Limb (tissue), 2 donors: ENCODE measurements around the gene TBC1D24.

Source experiments
- DNase-seq, 2 donors: peaks; one replicate each; pipeline ENCODE4 v3.0.0-alpha.2; 2016; ENCODE audit errors: extremely low spot score in 2 of 2

TBC1D24 gene

DNA sequence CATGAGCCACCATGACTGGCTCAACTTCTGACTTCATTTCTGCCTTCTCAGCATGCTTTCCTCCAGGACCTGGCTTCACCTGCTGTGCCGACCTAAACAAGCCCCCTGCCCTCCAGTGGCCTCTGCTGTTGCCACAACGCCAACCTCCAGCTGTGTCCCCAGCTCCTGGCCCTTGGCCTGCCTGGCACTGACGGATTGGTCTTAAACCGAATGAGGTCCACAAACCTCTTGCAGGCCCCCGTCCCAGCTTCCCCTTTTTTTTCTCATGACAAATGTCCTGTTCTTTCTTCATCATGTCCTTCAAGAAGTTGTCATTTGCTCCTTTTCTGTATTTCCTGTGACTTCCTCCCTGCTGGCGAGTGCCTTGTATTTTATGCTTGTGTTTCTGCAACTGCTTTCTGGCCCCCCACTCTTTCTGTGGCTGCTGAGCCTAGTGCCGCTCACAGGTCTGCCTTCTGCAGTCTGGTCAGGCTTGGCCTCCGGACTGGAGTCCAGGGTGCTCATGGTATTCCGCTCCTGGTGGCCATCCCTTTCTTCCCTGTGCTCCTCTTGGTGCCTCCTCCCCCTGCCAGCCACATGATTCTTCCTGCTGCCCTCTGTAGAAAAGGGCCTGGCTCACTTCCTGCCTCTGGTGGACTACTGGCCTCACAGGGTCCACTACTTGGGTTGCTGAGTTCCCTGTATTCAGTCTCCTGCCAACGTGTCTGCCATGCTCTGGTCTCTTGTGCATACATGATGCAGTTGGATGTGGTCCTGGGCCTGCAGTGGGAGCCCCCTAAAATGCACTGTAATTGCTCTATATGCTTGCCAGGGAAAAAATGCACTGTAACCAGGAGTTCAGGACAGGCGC lies 41.7 kb downstream of the TBC1D24 start:
- no peak for DNase-seq

DNA sequence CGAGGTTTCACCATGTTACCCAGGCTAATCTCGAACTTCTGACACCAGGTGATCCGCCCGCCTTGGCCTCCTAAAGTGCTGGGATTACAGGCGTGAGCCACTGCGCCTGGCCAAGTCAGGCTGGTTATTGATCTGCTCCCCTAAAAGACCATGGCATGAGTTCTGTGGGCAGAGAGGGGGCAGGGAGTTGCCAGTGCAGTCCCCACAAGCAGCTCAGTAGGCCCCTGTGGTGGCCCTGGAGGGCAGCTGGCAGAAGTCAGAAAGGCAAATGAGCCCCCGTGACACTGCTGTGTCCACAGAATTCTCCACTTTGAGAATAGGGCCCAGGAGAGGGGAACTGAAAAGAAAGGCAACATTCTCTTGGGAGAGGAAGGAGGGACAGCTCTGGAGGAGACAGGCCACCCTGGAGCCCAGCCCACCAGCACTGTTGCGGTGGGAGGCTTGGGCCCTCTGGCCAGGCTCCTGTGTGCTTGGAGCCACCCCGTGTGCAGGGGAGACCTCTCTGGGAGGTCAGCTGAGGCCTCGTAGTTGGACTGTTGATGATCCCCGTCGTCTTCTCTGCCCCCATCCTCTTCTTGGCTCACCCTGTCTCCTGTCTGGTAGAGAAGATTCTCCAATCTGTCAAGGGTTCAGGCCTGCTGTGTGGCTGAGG lies 43.2 kb downstream of the TBC1D24 start:
- DNase-seq, result no peak

DNA sequence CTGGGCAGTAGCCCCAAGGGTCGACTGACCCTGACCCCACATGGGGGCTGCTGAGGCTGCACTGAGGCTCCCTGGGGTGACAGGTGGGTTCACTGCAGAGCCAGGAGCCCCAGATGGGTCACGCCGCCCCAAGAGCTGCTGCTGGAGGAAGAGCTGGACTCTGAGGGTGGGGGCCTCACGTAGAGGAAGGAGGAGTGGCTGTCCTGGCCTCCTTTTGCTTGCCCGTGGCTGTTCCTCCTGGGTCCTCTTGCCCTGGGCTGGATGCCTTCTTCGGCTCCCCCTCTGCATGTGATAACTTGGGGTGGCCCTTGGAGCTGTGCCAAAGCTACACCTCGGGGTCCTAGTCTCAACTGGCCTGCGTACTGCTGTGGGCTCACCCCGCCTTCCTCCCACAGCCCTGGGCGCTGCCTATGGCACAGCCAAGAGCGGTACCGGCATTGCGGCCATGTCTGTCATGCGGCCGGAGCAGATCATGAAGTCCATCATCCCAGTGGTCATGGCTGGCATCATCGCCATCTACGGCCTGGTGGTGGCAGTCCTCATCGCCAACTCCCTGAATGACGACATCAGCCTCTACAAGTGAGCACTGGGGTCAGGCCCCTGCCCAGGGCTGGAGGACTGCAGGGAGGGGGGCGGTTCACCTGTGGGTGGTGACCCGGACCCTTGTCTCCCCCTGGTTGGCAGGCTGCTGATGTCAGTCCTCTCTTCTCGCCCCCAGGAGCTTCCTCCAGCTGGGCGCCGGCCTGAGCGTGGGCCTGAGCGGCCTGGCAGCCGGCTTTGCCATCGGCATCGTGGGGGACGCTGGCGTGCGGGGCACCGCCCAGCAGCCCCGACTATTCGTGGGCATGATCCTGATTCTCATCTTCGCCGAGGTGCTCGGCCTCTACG lies 44.1 kb downstream of the TBC1D24 start:
- DNase-seq, result peak in 1 of 2 donors; percentile 37

DNA sequence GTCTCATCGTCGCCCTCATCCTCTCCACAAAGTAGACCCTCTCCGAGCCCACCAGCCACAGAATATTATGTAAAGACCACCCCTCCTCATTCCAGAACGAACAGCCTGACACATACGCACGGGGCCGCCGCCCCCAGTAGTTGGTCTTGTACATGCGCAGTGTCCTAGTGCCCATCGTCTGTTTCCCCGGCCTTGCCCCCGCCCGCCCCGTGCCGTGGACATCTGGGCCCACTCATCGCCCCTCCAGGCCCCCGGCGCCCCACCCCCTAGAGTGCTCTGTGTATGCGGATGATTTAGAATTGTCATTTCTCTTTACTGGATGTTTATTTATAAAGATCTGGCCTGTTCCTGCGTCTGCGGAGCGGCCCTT lies 44.8 kb downstream of the TBC1D24 start:
- no peak for DNase-seq

DNA sequence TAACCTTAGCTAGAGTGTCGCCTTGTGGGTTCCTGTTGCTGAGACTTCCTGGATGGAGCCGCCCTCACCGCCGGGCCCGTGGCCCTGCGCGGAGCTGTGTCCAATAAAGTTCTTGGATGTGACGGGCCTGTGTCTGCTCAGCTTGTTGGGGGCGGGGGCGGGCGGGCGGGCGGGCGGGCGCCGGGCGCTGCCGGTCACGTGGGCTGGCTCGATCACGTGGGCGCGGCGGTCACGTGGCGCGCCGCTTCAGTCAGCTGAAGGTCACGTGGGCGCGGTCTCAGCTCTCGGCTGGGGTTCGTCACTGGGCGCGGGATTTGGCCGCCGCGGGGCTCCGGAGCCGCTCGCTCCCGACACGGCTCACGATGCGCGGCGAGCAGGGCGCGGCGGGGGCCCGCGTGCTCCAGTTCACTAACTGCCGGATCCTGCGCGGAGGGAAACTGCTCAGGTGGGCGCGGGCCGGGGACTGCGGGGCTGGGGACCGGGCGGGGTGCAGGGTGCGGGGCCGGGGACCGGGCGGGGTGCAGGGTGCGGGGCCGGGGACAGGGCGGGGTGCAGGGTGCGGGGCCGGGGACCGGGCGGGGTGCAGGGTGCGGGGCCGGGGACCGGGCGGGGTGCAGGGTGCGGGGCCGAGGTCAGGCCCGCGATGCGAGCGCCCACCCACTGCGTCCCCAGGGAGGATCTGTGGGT lies 45.3 kb downstream of the TBC1D24 start, which contains the start of gene AMDHD2:
Gene AMDHD2, plus strand, starts transcription at position 275 of the 687 bp plus-strand sequence. Its CDS starts 88 bp downstream, at position 363.
- peak; percentile 92 to 93 for DNase-seq

DNA sequence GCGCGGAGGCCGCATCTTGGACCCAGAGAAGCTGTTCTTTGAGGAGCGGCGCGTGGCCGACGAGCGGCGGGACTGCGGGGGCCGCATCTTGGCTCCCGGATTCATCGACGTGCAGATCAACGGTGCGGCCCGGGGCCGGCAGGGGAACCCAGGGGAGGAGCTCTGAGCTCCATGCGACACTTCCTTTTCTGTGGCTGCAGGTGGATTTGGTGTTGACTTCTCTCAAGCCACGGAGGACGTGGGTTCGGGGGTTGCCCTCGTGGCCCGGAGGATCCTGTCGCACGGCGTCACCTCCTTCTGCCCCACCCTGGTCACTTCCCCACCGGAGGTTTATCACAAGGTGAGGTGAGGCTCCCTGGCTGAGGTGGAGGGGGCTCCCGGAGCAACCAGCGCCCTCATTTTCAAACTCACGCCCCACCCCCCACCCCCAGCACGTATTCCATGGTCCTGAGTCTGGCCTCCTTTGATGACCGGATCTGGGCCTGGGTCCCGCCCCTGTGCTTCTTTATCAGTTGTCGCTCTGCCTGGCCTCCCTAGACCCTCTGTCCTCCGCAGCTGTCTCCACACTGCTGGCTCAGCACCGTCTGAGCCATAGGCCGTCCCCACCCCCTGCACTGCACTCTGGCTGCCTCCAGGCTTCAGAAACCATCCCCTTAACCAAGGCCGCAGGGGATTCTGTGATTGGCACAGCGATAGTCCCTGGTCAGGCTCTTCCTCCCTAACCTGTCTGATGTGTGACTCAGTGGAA lies 46.0 kb downstream of the TBC1D24 start:
- peak in 1 of 2 donors; percentile 27 for DNase-seq

DNA sequence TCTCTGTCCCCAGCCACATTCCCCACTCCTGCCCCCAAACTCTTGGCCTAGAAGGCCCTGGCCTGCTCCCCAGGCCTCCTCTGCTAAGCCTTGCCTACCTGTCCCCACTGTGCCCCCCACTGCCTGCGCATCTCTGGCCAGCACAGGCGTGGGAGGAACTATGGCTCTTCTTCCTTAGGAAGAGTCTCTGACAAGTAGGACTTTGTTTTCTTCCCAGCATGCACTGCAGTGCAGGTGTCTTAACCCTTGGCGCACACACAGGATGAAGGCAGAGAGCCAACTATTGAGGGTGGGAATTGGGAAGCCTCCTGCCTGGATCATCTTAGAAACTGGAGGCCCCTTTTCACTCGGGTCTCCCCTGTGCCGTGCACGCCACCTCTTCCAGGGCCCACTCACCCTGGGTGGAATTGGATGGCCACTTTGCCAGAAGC lies 48.9 kb downstream of the TBC1D24 start:
- DNase-seq, result no peak

DNA sequence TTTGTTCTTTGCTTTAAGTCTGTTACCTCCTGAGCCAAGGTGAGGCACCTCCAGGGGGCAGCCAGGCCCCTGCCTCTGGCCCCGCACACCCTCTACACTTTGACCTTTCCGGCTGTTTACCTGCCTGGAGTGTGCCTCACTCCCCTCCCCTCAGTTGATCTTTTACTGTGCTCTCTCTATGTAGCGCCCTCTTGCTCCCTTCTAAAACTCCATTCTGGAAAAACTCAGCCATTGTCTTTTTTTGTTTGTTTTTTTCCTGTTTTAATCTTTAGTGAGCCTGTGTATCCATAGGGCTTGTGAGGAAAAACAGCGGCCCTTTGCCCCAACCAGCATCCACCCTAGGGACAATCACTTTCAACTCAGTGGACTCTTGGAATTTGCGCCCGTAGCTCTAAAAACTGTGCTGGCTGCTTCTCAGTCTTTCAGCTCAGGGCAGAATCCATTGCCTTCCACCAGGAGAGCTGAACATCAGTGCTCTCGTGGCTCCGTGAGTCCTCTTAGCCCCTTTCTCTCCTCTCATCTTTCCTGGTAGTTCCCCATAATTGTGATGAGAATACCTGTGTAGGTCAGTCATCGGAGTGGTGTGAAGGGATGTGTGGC lies 49.5 kb downstream of the TBC1D24 start:
- DNase-seq, result no peak

DNA sequence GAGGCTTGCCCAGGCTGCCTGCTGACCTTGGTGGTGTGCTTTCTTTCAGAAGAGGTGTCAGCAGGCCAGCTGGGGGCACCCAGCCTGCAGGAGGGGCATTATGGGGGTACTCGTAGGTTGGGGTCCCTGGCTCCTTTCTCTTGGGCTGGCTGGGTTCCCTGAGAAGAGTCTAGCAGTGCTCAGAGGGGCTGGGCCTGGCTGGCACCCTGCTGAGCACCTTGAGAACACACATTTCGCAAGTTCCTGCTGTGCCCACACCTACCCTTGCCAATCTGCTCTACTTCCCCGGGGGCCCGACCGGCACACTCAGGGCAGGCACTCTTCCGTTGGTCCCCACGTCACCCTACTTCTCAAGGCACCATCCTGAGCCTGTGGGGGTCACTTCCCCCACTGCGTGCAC lies 51.2 kb downstream of the TBC1D24 start:
- DNase-seq, result no peak

DNA sequence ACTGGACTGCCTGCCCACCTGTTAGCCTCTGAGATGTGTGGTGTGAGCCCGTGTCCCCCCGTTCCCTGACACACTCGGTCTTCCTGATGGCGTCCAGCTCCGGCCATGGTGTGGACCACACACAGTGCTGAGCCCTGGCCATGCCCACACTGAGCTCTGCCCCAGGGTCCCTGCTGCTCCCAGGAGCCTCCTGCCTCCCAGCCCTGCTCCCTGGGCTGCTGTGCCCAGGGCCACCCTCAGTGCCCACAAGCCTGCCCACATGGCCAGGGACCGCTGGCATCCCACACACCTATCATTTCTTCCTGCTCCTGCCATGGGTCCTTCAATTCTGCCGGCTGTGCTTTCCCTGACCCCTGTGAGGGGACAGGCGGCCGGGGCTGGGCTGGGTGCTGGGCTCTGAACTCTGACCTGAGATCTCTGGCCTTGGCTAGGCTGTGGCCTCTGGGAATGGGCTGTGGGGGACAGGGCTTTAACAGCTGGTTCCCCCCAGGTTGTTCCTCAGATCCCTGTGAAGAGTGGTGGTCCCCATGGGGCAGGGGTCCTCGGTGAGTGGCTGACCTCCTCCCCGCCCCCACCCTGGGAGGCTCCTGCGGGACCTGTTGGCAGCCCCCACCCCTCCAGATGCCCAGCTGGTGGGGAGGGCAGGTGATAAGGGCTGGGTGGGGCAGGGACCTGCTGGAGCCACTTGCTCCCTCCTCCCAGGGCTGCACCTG lies 52.3 kb downstream of the TBC1D24 start:
- DNase-seq, result no peak

DNA sequence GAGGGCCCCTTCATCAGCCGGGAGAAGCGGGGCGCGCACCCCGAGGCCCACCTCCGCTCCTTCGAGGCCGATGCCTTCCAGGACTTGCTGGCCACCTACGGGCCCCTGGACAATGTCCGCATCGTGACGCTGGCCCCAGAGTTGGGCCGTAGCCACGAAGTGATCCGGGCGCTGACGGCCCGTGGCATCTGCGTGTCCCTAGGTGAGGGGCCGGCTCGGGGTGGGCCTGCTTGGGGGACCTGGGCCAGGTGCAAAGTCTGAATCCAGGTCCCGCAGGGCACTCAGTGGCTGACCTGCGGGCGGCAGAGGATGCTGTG lies 52.8 kb downstream of the TBC1D24 start:
- DNase-seq, result no peak

DNA sequence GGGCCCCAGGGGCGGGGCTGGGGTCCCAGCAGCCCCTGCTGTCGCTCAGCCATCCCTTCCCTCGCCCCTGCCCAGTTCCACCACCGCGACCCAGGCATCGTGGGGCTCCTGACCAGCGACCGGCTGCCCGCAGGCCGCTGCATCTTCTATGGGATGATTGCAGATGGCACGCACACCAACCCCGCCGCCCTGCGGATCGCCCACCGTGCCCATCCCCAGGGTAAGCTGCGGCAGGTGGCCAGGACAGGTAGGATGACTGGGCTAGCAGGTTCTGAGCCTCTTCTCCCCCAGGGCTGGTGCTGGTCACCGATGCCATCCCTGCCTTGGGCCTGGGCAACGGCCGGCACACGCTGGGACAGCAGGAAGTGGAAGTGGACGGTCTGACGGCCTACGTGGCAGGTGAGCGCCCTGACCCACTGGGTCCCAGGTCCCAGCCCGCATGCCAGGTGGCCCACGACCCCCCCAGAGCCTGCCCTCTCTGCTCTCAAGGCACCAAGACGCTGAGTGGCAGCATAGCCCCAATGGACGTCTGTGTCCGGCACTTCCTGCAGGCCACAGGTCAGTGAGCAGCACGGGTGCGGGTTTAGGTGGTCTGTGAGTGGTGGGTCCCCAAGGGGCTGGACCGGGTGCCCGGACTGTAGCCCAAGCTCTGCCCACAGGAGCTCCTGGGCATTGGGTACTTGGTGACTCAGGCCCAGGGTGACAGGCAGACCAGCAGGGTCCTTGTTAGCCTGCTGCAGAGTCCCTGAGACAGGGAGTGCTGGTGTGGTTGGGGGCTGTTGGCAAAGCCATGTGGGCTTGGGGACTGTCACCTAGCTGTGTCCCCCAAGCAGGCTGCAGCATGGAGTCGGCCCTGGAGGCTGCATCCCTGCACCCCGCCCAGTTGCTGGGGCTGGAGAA lies 53.5 kb downstream of the TBC1D24 start:
- DNase-seq, result no peak

DNA sequence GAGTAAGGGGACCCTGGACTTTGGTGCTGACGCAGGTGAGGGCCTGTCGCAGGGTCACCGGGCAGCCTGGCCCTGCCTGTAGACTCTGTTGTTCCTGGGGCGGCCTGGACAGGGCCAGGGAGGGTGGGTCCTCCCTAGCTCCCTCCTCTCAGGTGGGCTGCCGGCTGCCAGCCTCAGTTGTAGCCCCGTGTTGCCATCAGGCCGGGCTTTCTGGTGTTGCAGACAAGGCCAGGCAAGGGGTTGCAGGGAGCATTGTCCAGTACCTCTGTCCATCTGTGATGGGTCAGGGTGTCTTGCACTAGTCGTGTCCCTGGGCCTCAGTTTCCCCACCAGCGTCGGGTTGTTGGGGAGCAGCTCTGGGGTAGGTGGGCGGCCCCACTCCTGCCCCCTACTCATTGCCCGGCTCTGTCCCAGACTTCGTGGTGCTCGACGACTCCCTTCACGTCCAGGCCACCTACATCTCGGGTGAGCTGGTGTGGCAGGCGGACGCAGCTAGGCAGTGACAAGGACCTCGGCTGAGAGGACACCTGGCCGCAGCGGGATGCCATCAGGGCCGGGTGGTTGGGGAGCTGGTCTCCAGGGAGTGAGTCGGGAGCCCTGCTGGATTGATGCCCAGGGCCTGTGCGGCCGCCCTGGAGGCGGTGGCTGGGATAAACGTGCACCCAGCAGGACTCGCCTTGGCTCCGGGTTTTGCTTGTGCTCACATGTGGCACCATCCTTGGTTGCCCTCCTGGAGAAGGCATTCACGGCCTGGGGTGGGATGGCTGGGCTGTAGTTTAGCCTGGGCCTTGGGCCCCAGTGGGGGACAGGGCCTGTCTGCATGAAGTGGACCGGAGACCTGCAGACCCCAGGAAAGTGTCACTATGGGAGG lies 54.4 kb downstream of the TBC1D24 start:
- no peak for DNase-seq

DNA sequence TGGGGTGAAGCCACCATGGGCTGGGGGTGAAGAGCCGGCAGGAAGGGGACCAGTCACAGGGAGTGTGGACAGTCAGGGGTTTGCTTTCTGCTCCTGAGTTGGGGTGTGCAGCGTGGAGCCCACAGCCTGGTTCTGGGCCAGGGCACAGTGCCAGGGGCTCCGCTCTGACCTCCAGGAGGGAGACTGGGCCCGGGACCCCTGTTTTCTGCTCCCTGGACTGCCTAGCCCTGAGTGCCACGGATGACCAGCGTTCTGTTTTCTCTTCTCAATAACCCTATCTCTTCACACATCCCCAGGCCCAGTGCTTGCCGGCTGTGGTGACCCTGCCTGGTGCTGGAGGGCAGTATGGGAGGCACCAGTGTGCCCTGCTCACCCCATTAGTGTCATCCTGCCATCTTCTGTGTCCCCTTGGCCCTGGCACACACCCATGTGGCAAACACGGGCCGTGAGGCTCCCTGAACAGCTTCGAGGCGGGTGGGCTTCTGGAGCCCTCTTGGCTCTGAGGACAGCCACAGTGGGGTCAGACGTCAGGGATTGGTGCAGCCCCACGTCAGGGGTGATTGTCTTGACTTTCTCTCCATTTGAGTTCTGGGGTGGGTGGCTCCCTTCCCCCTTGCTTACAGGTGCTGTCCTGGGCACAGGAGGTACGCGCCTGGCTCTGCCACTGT lies 55.2 kb downstream of the TBC1D24 start:
- DNase-seq, result no peak

DNA sequence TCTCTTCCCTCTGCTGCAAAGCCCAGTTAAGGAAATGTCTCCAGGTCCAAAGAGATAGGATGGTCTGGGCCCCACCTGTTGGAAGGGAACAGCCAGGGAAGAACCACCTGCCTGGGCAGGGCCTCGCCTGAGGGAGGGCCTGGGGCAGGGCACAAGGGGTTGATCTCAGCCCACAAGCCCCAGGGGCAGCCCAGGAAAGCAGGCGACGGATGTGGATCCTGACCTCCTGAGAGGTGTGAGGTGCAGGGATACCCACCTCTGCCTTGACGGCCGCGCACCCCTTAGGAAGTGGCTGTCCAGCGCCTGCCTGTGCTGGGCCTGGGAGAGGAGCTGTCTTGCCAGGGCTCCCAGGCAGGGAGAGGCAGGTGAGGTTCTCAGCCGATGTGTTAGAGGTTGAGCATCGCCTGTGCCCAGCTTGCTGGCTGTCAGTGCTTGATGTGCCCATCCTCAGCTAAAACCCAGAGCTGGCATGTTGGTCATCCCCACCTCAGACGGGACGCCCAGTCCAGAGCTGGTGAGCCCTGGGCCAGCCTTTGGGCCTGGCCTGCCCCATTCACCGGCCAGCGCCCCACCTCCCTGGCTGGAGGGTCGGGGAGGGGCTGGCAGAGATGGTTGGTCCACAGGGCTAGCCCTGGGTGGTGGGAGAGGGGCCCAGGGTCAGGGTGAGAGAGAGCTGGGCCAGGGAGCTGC lies 55.8 kb downstream of the TBC1D24 start:
- DNase-seq, result no peak

DNA sequence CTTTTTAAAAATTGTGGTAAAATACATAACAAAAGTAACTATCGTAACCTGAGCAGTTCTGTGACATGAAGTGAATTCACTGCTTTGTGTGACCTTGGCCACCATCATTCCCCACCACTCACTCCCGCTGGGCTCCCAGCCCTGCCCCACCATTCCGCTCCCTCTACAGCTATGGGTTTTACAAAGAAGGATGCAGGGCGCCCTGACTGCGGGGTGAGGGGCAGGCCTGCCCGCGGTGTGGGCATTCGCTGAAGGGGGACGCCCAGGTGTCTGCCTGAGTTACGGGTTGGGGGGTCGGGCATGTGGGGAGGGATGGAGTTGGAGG lies 56.4 kb downstream of the TBC1D24 start, which contains the start of gene CEMP1:
Gene CEMP1, minus strand, starts transcription at position 38 of the 325 bp plus-strand sequence. CDS start 335 bp downstream, outside the sequence.
- no peak for DNase-seq
